Inflammatory macrophage treated with lipopolysaccharide for 1 hour (primary cell): Measurements from ENCODE around the gene ALDH1A2.
A peak's percentile ranks its signal among the peaks of the same experiment; 100 is the strongest.

Experiments
- DNase-seq, 2 donors: peaks; one replicate each; pipeline ENCODE4 v3.0.0-alpha.2; 2020 to 2022

Gene ALDH1A2

DNA sequence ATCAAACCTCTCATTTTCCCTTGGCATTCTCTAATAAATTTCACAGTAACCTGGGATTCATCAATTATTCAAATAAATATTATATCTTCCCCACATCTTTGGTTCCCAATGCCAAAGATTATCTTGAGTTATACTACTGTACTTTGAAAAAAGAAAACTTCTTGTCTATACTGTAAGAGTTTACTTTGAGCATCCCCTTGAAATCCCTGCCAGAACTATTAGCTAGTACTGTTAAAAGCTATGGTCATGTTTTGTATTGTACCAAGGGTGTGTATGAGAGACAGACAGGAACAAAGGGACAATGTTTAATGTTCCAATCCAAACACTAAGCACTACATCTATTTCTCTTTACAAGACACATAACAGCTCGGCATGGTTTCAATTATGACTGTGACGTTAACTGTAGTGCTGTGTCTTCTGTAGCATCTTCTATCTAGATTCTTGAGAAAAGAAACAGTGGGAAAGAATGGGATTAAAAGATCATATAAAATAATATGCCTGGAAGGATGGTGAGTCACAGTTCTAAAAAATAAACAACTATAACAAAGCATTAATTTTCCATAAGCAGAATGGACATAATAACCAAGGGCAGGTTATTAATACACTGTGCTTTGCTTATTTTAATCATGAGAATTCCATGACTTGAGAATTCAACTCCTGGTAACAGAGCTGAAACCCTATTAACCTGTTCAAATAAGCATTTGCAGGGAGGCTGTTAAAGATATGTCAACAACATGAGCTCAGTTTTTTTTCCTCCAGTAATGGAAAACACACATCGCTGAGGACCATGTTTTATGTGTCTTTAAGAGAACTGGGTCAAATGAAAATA is 71.1 kb downstream of the ALDH1A2 start:
- no peak for DNase-seq

DNA sequence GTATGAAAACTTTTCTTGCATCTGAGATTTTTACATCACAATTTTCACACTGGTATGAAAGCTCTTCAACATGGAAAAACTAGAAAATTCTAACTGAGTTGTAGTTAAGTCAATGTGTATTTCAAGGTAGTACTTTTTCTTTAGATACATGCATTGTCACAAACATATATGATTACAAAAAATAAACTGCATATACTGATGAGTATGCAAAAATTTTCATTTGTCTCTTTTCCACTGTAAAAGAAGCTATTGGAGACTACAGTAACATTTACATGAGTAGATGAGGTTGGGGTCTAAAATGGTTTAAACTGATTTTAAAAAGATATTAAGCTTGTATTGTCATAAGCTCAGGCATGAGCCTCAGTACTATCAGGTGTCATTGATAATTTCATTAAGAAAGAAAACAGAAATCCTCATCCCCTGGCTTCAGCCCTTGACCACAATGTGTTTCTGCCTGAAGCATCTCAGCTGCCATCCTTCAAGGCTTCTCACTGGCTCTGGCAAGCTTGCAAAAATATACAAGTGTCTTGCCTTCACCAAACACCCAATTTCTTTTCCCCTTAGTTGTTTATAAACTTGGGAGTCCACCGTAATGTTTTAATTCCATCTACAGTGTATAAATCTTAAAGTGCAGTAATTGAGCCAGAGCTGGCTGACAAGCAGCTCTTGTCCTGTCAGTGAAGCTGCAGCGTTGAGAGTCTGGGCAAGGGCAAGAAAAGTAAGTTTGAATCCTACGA is 71.9 kb downstream of the ALDH1A2 start:
- no peak for DNase-seq

DNA sequence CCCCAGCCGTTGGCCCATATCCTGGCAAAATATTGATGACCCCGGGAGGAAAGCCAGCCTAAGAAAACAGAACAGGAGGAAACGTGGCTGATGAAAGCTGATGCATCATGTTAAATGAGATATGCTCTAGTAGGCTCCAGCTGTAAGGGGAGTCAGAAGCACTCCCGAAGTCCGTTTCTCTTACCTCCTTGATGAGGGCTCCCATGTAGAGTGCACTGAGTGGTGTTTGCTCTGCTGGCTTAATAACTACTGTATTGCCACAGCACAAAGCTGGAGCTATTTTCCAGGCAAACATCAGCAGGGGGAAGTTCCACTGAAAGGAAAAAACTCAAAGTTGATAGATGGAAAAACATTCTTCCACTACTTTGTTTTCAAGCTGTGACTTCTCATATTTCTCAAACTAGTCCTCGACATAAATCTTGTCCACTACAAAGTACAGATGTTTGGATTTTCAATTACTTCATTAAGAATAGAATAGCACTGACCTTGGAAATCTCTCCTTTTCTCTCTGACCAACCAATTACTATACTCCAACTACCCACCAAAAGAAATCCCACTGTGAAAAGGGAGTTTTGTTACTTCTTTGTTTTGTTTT is 72.7 kb downstream of the ALDH1A2 start:
- no peak for DNase-seq

DNA sequence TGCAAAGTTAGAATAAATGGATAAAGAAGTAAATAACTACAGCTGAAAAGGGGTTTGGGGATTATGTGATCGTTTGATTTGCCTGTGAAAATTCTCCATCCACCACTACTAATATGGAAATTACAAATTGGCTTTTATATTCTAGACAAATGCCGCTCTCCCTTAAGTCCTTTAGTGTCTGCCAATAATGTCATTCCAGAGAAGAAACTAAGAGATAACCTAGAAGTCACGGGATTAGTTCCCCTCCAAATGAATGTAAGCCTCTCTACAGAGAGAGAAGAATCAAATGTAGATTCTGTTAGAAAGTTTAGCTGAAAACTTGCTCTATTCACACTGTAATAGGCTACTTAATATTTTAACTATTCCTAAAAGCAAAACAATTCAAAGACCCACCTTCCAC is 92.0 kb downstream of the ALDH1A2 start:
- DNase-seq: no peak

DNA sequence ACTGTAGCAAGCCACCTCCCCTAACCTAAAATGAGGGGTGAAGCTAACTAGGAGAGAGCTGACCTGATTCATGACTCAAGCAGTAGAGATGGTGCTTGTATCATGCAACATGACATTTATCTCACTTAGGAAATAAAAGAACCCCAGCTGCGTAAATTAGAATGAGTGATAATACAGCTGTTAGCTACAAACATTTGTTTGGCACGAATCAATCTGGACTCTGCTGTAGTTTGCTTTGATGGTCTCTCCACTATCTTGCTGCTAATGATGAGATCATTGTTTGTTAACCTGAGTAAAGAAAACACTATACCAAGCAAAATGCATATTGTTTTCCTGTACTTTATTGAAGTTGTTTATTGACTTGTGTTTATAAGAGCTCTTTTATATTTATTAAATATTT is 92.6 kb downstream of the ALDH1A2 start:
- DNase-seq: no peak

DNA sequence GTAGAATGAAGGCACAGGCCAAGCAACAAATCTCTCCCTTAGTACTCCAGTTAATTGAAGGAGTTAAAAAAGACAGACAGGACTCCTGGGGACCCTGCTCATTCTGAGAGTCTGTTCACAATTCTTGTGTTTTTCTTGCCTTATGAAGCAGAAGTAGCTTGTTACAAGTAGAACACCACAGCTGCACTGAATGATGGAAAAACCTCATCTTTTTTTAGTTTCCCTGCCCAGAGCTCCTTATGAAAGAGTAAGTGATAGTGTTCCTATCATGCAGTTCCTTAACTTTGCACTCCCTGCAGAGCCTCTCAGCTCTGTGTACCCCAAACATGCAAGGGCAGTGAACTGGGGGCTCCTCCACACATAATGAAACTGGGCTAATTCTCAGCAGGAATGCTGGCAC is 95.5 kb downstream of the ALDH1A2 start:
- DNase-seq: no peak

DNA sequence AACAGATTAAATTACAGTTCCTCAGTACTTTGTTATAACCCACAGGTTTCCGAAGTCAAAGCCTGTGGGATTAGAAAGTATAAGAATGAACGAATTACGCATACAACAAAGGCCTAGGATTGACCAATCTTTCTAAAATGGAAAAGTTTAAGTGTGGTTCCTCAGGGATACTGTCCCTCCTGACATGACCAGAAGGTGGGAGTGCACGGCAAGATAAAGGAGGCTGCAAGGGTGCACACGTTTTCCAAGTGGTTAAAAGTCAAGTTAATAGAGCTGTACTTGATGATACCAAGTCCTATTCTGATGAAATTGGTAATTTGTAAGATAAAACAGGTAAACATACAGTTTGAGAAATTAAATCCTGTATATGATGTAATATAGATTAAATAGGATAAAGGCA is 96.2 kb downstream of the ALDH1A2 start:
- DNase-seq: no peak

DNA sequence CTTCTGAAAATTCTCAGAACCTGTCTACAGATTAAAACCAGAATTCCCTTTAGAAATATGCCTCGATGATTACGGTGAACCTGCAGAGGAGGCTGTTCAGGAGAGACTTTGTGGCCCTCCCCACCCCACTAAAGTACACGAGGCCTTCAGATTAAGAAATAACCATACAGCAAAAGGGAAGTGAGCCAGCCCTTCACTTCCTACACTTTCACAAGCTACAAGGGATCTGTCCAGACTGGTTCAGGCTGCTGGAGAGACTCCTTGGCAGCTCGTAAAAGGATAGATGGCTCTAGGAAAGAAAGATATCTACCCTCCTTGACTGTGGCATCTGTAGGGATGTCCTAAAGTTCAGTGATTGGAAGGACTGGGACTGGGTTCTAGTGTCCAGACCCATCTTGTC is 102.6 kb downstream of the ALDH1A2 start:
- peak; percentile 49 to 57 for DNase-seq

DNA sequence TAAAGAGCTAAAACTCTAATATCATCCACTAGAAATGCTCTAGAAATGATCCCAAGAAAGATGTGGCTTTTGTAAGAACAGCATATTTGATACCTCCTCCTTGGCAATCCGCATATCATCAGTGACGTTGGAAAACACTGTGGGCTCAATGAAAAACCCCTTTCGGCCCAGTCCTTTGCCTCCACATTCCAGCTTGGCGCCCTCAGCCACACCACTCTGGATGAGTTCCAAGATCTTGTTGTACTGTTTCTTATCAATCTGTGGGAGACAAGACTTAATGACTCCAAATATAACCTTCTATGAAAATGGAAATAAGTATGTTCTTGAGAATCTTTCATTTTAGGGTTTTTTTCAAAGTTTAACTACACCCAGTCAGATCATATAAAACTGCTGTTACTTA is 103.6 kb downstream of the ALDH1A2 start:
- no peak for DNase-seq

DNA sequence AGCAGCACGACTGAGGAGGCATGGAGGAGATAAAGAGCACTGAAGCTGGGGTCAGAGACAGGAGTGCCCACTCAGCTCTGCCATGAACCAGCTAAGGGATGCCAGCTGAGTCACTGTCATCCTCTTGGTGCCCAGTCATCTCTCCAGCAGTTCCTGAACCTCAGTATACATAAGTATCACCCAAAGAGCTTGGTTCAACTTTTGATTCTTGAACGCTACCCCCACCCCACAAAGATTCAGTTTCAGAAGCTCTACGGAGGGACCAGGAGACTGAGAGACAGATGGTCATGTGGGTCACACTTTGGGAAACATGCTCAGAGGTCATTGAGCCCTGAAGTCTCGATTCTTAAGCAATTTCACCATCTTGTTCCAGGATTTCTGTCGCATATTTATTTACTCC is 108.4 kb downstream of the ALDH1A2 start:
- no peak for DNase-seq

DNA sequence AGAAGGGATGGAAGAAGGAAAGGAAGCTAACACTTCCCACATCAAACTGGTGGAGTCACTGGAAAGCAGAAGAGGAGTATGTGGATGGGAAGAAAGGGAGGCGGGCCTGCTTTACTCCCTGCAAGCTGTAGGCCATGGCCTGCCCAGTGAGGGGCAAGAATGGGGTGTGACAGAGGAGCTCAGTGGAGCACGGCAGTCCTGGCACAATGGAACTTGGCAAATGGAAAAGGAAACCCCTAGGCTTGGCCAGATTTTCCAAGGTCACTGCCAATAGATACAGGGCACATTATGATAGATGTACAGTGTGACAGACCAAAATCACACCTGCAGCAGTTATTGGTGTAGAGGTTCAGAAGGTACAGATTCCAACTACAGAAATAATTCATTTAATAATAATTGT is 111.6 kb downstream of the ALDH1A2 start:
- DNase-seq: no peak

DNA sequence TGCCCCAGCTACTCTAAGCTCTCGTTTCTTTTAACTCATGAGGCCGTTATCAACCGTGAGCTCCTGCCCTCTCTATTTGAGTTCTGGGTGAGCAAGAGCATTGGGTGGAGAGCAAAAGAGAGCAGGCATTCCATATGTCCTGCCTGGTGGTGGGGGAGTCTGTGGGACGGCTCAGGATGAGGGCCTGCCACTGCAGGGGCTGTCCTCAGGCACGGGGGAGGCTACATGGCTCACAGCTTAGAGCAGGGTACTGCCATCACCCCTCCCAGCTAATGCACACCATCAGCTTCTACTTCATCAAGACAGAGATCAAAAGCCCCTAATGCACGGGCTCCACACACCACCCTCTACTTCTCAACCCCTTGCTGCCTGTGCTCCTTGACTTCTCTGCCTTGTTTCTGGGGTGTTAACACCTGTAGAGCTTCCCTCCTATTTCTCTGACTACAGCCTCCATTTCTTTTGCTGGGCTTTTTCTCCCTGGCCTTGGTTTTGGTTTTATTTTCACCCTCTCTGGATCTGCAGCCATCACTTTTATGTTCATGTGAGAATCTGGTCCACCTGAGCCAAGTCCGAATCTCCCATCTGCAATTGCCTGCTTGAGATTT is 114.1 kb downstream of the ALDH1A2 start:
- no peak for DNase-seq

DNA sequence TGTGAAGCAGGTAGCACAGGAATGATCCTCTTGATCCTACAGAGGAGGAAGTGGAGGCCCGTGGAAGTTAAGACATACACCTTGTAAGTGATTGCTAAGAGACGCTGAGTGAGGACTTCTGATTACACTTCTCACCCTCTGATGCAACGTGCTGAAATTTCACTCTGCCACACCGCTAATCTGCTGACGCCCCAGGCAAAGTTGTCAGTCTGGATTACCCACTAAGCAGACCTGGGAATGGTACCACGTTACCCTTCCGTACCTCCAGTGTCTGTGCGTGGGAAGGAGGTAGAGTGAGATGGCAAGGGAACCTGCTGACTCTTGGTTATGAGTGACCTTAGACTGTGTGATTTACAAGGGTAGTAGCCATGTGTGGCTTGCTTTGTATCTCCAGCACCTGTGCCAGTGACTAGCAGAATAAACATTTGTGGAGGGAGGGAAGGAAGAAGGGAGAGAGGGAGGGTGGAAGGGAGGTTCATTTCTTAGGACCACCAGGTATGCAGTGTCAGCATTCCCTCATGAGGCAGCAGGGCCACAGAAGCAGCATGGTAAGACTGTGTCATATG is 115.0 kb downstream of the ALDH1A2 start:
- DNase-seq: no peak

DNA sequence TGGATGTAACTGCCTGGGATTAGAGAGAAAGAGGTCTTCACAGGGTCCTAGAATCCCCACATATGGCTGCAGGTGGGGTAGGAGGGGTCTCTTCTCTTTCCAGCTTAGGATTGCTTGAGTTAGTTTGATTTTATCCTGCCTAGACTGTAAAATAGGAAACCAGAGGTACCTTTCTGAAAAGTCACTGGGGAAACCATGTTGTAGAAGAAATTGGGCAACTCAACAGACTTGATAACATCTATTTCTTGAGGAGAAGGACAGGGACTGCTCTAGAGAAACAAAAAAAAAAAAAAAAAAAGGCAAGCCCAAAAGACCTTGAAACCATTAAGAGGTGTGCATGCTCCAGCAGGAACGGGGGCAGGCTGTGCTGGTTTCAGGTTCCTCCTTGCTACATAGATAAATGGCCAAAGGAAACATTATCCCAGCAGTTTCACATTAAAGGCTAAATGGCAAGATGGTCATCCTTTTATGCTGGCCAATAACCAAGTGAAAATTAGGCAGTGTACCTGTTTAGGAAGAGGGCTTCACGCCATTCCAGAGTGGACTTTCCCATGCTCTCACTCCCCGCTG is 116.1 kb downstream of the ALDH1A2 start:
- no peak for DNase-seq

DNA sequence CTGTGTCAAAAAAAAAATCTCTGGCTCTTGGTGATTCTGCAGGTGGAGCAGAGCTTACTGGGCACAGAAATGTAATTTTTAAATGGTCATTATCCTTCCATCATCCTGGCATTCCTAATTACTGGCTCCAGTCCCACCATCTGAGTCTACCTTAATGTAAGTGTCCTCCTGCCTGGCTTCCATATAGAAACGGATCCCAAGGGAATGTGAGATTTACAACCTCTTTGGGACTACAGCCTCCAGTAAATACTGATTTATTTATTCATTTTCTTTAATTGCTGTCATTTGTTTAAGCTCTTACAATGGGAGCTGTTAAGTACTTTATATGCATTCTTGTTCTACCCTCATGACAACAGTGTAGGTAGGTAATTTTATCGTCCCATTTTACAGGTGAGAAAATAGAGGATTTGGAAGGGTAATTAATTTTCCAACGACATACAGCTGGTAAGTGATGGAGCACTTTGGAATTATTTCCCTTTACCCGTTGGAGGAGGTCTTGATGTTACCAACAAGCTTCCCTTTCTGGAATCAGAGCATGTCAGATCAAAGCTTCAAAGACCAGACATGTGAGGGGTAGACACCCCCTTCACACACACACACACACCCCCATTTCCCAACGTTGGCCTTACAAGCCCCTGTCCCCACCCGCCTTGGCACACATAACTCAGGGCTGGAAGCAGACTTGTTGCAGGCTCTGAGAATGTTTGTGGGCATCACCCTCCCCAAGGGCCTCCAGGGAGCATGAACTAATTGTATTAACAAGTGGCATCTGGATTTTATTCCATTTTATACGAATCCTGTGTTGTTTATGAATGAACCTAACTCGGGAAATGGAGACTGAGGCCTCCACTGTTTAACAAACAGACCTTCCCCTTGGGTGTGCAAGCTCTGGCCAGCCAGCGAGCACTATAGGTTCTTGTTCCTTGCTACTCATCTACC is 116.9 kb downstream of the ALDH1A2 start:
- no peak for DNase-seq

DNA sequence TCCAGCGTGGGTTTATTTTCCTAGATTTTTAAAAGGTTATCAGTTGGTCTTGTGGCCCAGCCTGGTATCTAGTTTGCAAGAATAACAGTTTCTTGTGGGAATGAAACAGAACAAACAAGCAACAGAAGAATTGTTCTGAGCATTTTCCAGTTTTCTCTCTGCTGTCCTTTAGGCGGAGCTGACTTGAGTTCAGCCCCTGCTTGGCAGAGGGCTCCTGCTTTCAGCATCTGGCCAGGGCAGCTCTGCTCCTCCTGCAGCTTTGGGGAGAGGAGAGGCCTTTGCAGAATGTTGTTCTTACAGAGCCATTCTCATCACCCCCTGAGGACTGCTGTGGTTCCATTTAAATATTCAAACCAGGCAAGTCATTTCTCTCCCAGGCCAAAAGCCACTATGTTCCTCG is 117.7 kb downstream of the ALDH1A2 start:
- DNase-seq: no peak

DNA sequence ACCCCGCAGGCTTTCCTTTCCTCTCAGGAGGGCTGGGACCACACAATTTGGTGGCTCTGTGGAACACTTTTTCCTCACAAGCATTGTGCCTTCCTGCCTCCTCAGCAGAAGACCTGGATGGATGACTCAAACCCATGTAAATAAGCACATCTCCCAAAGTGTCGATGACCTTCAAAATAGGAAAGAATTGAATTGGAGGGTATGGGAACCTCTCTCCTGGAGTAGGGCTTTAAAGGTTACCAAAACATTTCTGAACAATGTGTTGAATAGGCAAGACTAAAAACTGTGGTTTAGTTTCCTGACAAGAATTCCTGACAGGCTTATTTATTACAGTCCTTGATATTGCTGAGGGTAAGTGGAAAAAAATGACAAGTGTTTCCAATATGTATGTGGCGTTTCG is 118.2 kb downstream of the ALDH1A2 start:
- no peak for DNase-seq

DNA sequence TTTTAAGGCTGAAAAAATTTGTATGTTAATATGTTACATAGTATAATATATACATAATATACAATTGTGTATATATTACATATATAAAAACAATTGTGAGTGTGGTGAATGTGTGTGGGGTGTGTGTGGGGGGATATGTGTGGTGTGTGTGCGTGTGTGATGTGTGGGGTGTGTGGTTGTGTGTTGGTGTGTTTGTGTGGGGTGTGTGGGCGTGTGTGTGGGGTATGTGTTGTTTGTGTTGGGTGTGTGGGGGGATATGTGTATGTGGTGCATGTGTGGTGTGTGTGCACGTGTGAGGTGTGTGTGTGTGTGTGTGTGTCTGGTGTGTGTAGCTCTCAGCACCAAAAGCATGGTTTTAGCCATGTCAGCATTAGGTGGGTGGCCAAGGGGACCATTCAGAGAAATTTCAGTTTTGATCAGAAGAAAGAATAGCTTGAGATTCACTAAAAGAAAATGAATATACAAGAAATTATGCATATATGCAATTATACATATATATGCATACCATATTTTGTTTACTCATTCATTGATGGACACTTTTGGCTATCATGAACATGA is 118.9 kb downstream of the ALDH1A2 start:
- no peak for DNase-seq

DNA sequence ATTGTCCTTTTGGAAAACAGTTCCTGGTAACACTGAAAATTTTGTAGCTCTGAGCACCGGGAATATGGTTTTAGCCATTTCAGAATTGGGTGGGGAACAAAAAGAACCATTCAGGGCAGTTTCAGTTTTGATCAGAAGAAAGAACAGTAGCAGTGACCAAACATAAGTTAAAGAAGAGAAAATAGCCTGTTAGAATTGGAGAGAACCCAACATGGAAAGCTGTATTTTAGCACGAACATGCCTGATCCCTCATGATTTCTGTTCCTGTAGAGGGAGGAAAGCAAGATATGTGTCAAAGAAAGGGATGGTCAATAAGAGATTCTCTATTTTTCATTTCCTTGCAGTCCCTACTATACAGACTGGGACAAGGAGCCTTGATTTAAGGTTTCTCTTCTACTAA is 119.9 kb downstream of the ALDH1A2 start:
- DNase-seq: no peak

DNA sequence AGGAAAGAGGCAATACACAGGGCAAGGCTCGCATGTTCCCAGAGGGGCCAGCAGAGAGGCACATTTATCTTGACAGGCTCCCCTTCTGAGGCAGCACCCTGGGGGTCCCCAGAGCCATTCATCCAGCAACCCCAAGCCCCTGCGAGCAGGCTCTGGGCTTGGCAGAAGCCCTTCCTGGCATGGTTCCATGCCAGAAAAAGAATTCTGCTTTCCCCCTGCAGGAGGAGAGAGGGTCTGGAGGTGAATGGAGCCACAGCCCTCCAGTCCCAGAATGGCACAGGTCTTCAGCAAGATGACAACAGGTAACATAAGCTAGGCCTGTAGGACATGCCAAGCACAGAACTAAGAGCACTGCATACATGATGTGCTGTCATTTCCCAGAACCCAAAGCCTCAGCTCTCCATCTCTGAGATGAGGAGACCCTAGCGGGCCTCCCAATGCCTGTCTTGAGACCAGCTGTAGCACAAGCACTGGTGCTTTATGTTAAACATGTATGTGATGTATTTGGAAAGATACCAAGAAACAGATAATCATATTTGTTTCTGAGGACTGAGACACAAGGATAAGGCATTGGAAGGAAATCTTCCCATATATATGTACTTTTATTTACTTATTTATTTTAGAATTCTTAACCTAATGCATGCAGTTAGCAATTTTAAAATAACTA is 121.6 kb downstream of the ALDH1A2 start:
- no peak for DNase-seq

DNA sequence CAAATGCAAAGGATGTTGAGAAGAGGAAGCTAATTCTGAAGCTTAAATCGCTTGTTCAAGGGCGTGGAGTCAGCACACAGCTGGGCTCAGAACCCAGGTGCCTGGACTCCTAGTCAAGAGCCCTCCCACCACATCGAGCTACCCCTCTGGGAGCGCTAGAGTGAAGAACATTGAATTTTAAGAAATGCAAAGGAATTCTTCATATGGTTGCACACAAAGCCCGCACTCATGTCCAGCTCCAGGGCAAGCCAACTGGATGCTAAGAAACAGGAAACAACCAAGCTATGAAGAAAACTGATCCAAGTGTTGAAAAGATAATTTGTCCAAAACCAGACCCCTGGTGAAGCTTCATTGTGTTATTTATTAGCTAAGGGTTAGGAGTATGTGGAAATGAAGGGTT is 122.3 kb downstream of the ALDH1A2 start:
- DNase-seq: no peak
